Keratinocyte (primary cell): ENCODE data around the gene CDC26. TPM values are rescaled to one million over a fixed set of nuclear protein-coding genes. Genes with fewer than 3 reads are reported as not detected.

Source experiments
- DNase-seq: peaks from one replicate; pipeline ENCODE4 v3.0.0-alpha.2; 2011; ENCODE audit warnings: low read depth, missing footprints, low spot score
- FAIRE-seq: peaks from 2 replicates; lab custom pipeline; 2011; peaks lifted over from hg19 to GRCh38; lab: Jason Lieb, UNC
- H2AFZ ChIP-seq: 2 replicates; pipeline ENCODE4 v1.6.0; 2012; ENCODE audit warnings: low read length, control low read depth, inconsistent platforms; ENCODE audit not compliant: control insufficient read depth
- H3K27ac ChIP-seq: 2 replicates; pipeline ENCODE4 v1.5.1; 2011; ENCODE audit warnings: low read length; ENCODE audit not compliant: control insufficient read depth, insufficient read depth
- H3K27me3 ChIP-seq: 3 replicates; pipeline ENCODE4 v1.6.0; 2011; ENCODE audit warnings: low read length; ENCODE audit not compliant: control insufficient read depth, insufficient read depth; ENCODE audit errors: extremely low read depth
- H3K36me3 ChIP-seq, 2 experiments: 2 replicates in 1 of 2; 3 replicates in 1 of 2; pipeline ENCODE4 v1.5.1; 2011; ENCODE audit warnings: low read length in 2 of 2, mild to moderate bottlenecking in 1 of 2; ENCODE audit not compliant: control insufficient read depth in 2 of 2, insufficient read depth in 2 of 2; ENCODE audit errors: extremely low read depth in 1 of 2
- H3K4me1 ChIP-seq: 3 replicates; pipeline ENCODE4 v1.5.1; 2011; ENCODE audit warnings: low read length; ENCODE audit not compliant: control insufficient read depth, insufficient read depth; ENCODE audit errors: extremely low read depth
- H3K4me2 ChIP-seq: 3 replicates; pipeline ENCODE4 v1.6.0; 2011; ENCODE audit warnings: low read depth, low read length; ENCODE audit not compliant: control insufficient read depth, insufficient read depth; ENCODE audit errors: extremely low read depth
- H3K4me3 ChIP-seq, 3 experiments: fragments of 200-600 bp in 1 of 3; sonication (generic) in 1 of 3; 2 replicates in 2 of 3; 3 replicates in 1 of 3; pipeline ENCODE4 v1.5.1; 2011 to 2016; ENCODE audit warnings: low read length in 3 of 3, mild to moderate bottlenecking in 3 of 3, control low read depth in 2 of 3, inconsistent platforms in 1 of 3, low read depth in 1 of 3, mixed read lengths in 1 of 3, mixed run types in 1 of 3, moderate library complexity in 1 of 3; ENCODE audit not compliant: control insufficient read depth in 2 of 3, insufficient read depth in 2 of 3; ENCODE audit errors: extremely low read depth in 1 of 3
- H3K79me2 ChIP-seq: 2 replicates; pipeline ENCODE4 v1.6.0; 2012; ENCODE audit warnings: low read length; ENCODE audit not compliant: control insufficient read depth, insufficient read depth
- H3K9ac ChIP-seq: 3 replicates; pipeline ENCODE4 v1.6.0; 2011; ENCODE audit warnings: low read length; ENCODE audit not compliant: control insufficient read depth, insufficient read depth; ENCODE audit errors: extremely low read depth
- H3K9me1 ChIP-seq: 3 replicates; pipeline ENCODE4 v1.6.0; 2011; ENCODE audit warnings: low read length; ENCODE audit not compliant: control insufficient read depth, insufficient read depth; ENCODE audit errors: extremely low read depth
- H3K9me3 ChIP-seq: 2 replicates; pipeline ENCODE4 v1.5.1; 2012; ENCODE audit warnings: low read depth, low read length; ENCODE audit not compliant: control insufficient read depth
- H4K20me1 ChIP-seq: 3 replicates; pipeline ENCODE4 v1.6.0; 2011; ENCODE audit warnings: low read length; ENCODE audit not compliant: control insufficient read depth, insufficient read depth; ENCODE audit errors: extremely low read depth
- EZH2 ChIP-seq: IDR thresholded peaks from one replicate; pipeline ENCODE4 v1.6.1; 2012; ENCODE audit warnings: inconsistent platforms, mild to moderate bottlenecking, low read length, moderate library complexity
- dilution Hi-C: fragments of 300-500 bp; cut with MboI; formaldehyde crosslinking; loops from one replicate; pipeline ENCODE4 v1.7.0; 2020; ENCODE audit warnings: low sequenced_read_pairs; ENCODE audit not compliant: extremely low pct_ligation_motif_present
- polyA plus RNA-seq, 5 experiments: library from polyadenylated mRNA; depleted of rRNA in 3 of 5; stranded (reverse) in 3 of 5; stranded (forward) in 1 of 5; unstranded in 1 of 5; fragments of >200 nt; gene quantifications; 1 replicate in 1 of 5; 2 replicates in 3 of 5; 3 replicates in 1 of 5; pipeline versions ENCODE4 v1.2.1 to v1.2.3, GENCODE V29; 2011 to 2012; ENCODE audit warnings: missing spikeins in 2 of 5, low read depth in 1 of 5, low replicate concordance in 1 of 5
- TF ChIP-seq, protein P1 (sequence below), 3 experiments: IDR thresholded peaks in 1 of 3; conservative IDR thresholded peaks in 1 of 3; optimal IDR thresholded peaks in 1 of 3; 2 replicates in 2 of 3; 3 replicates in 1 of 3; pipeline versions ENCODE3 to v1.5.1; 2011; ENCODE audit warnings: low read length in 3 of 3, mild to moderate bottlenecking in 3 of 3, moderate library complexity in 2 of 3, control low read depth in 1 of 3, inconsistent platforms in 1 of 3; ENCODE audit not compliant: insufficient read depth in 2 of 3; ENCODE audit errors: extremely low read depth in 1 of 3

Gene CDC26
- polyA plus RNA-seq, 1 donor (not counting 4 experiments of a cell fraction or from before 2014, with no cell fraction given), result 56.8 TPM

DNA sequence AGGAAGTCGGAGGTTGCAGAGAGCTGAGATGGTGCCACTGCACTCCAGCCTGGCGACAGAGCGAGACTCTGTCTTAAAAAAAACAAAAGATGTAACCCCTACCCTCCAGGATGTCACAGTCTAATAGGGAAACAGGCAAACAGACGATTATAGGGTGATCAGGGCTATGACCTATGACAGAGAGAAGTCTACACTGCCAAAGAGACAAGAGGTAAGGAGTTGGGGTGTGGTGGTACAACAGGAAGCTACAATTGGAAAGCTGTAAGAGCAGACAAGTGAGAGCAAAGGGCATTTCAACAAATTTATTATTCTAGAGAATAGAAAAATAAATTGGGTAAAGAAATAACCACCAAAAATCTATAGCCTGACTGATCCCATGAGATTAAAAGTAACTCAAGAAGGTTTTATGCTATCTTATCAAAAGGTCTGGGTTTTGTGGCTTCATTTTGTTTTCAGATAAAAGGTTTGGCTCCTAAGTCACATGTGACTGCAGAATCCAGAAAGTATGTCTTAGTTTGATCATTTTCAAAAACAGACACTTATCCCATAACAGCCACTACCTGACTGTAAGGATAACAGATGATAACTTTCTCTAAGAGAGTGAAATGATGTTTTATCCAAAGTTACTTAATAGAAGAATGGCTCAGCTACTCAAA lies 7.3 kb downstream of the CDC26 start:
- no peak for DNase-seq
- Histone ChIP-seq H2AFZ (no peak overlapping the region), H3K9me1 (no peaks in the 10 kb centered on the region), H3K4me3 (no peak overlapping the region), H3K9me3 (no peaks in the 10 kb centered on the region), H3K9ac (no peak overlapping the region), H3K27ac (no peak overlapping the region), H3K4me2 (no peak overlapping the region), H3K36me3 (peaks cover 14 to 24% of the 10 kb centered on the region in 2 experiments), H4K20me1 (no peaks in the 10 kb centered on the region), H3K27me3 (no peaks in the 10 kb centered on the region), H3K79me2 (no peaks in the 10 kb centered on the region), H3K4me1 (no peaks in the 10 kb centered on the region)
- dilution Hi-C loops, result no loop called here
- TF ChIP-seq EZH2, result no peak
- TF ChIP-seq, protein P1, sequence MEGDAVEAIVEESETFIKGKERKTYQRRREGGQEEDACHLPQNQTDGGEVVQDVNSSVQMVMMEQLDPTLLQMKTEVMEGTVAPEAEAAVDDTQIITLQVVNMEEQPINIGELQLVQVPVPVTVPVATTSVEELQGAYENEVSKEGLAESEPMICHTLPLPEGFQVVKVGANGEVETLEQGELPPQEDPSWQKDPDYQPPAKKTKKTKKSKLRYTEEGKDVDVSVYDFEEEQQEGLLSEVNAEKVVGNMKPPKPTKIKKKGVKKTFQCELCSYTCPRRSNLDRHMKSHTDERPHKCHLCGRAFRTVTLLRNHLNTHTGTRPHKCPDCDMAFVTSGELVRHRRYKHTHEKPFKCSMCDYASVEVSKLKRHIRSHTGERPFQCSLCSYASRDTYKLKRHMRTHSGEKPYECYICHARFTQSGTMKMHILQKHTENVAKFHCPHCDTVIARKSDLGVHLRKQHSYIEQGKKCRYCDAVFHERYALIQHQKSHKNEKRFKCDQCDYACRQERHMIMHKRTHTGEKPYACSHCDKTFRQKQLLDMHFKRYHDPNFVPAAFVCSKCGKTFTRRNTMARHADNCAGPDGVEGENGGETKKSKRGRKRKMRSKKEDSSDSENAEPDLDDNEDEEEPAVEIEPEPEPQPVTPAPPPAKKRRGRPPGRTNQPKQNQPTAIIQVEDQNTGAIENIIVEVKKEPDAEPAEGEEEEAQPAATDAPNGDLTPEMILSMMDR (optimal IDR thresholded peaks at IDR 0.05 in 1 of 3, IDR thresholded peaks at IDR 0.05 in 1 of 3, conservative IDR thresholded peaks at IDR 0.05 in 1 of 3; ENCODE audit: extremely low read depth in 1 of 3, insufficient read depth in 2 of 3, low read length in 3 of 3), result no peak
- no peak for FAIRE-seq

DNA sequence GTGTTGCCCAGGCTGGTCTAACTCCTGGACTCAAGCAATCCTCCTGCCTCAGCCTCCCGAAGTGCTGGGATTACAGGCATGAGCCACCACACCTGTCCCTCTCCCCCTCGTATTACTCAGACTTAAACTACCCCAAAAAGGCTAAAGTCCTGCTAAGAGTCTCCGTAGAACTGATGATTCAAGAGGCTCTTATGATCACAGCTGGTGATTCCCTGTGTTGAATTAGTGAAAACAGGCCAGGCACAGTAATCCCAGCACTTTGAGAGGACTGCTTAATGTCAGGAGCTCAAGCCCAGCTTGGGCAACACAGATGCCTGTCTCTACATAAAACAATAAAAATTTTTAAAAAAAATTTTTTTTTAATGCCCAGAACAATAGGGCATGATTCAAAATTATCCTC lies 9.2 kb downstream of the CDC26 start:
- no peak overlapping the region for H3K27ac ChIP-seq
- dilution Hi-C loops, result no loop called here
- no peaks in the 10 kb centered on the region for H3K4me1 ChIP-seq
- no peak overlapping the region for H3K9ac ChIP-seq
- no peaks in the 10 kb centered on the region for H3K79me2 ChIP-seq
- DNase-seq (no peak), FAIRE-seq (no peak)
- no peak overlapping the region for H2AFZ ChIP-seq
- H3K36me3 ChIP-seq, result peaks cover 9 to 15% of the 10 kb centered on the region in 2 experiments
- no peaks in the 10 kb centered on the region for H3K9me1 ChIP-seq
- H3K4me3 ChIP-seq, result no peak overlapping the region
- H3K27me3 ChIP-seq, result no peaks in the 10 kb centered on the region
- TF ChIP-seq, protein P1 (optimal IDR thresholded peaks at IDR 0.05 in 1 of 3, IDR thresholded peaks at IDR 0.05 in 1 of 3, conservative IDR thresholded peaks at IDR 0.05 in 1 of 3; ENCODE audit: extremely low read depth in 1 of 3, insufficient read depth in 2 of 3, low read length in 3 of 3), result no peak
- no peak for TF ChIP-seq EZH2
- H4K20me1 ChIP-seq, result no peaks in the 10 kb centered on the region
- H3K4me2 ChIP-seq, result no peak overlapping the region
- no peaks in the 10 kb centered on the region for H3K9me3 ChIP-seq
